ENCODE data around the gene IRF2BPL.

- no peak for TF ChIP-seq CTCF (IDR thresholded peaks at IDR 0.05; ENCODE audit: low read length)
- TF ChIP-seq EZH2 (IDR thresholded peaks at IDR 0.05; ENCODE audit: borderline replicate concordance, low read length), result no peak
These were observed 29.6 kb downstream of the IRF2BPL start for GRCh38 chr14:76998910-76999309.
